ENCODE data around the gene HCFC1. TPM values are rescaled to one million over a fixed set of nuclear protein-coding genes. Genes with fewer than 3 reads are reported as not detected.

Gene HCFC1
- total and polyA plus RNA-seq, 11 donors: 11.8 to 72.6 (median 33.8) TPM

GRCh38 chrX:153989973-153990655, 18.5 kb upstream of the HCFC1 start:
- Histone ChIP-seq H3K9me3 (no peaks in the 10 kb centered on the region), H3K4me3 (no peak overlapping the region), H3K27ac (no peak overlapping the region), H3K4me1 (peaks cover 0 to 13% (median 0%) of the 10 kb centered on the region in 12 donors), H3K27me3 (peaks cover 0 to 42% (median 0%) of the 10 kb centered on the region in 9 donors), H3K36me3 (no peaks in the 10 kb centered on the region)
- DNase-seq: no peak
- WGBS, 4 donors: 90 to 96% (median 91%) methylated on average over 13 to 14 of the region's 14 CpGs
- ATAC-seq: no peak
- TF ChIP-seq POLR2A (IDR thresholded peaks at IDR 0.05) (no peak), CTCF (IDR thresholded peaks at IDR 0.05) (no peak)
- intact Hi-C loops (cut with DNase I): loop anchor here in 1 of 10 donors (10.0 kb wide), 1 partner anchor 365 kb away; no protein-coding TSS in a partner anchor

GRCh38 chrX:153988493-153988892, 16.9 kb upstream of the HCFC1 start:
- TF ChIP-seq CTCF (IDR thresholded peaks at IDR 0.05) (no peak), POLR2A (IDR thresholded peaks at IDR 0.05) (no peak)
- WGBS, 4 donors: 74 to 84% (median 80%) methylated on average over 12 of the region's 12 CpGs
- no peak for DNase-seq
- no peaks in the 10 kb centered on the region for H3K9me3 ChIP-seq
- no peaks in the 10 kb centered on the region for H3K36me3 ChIP-seq
- intact Hi-C loops (cut with DNase I): no loop called here
- peaks cover 0 to 51% (median 0%) of the 10 kb centered on the region in 9 donors for H3K27me3 ChIP-seq
- no peak for ATAC-seq
- H3K4me3 ChIP-seq: no peak overlapping the region
- H3K27ac ChIP-seq: no peak overlapping the region
- peaks cover 0 to 27% (median 0%) of the 10 kb centered on the region in 12 donors for H3K4me1 ChIP-seq

- 68 to 79% (median 75%) methylated on average over 20 of the region's 20 CpGs for WGBS, 4 donors
- peaks cover 0 to 45% (median 0%) of the 10 kb centered on the region in 9 donors for H3K27me3 ChIP-seq
- peak overlapping the region in 7 of 12 donors; percentile 29 to 85 (median 47) for H3K27ac ChIP-seq
- no peak overlapping the region for H3K4me3 ChIP-seq
- no peak for DNase-seq
- peaks cover 0 to 51% (median 0%) of the 10 kb centered on the region in 12 donors for H3K4me1 ChIP-seq
- TF ChIP-seq CTCF (IDR thresholded peaks at IDR 0.05) (no peak), POLR2A (IDR thresholded peaks at IDR 0.05) (no peak)
- H3K36me3 ChIP-seq: peaks cover 0 to 5% (median 0%) of the 10 kb centered on the region in 9 donors
- no peak for ATAC-seq
- intact Hi-C loops (cut with DNase I): no loop called here
- H3K9me3 ChIP-seq: no peaks in the 10 kb centered on the region
These were observed 12.9 kb upstream of the HCFC1 start for GRCh38 chrX:153984351-153985178.

GRCh38 chrX:153983321-153983801, 11.7 kb upstream of the HCFC1 start:
- no peak for DNase-seq
- Histone ChIP-seq H3K9me3 (no peaks in the 10 kb centered on the region), H3K4me3 (no peak overlapping the region), H3K4me1 (peaks cover 0 to 51% (median 0%) of the 10 kb centered on the region in 12 donors), H3K27me3 (peaks cover 0 to 45% (median 0%) of the 10 kb centered on the region in 9 donors), H3K36me3 (peaks cover 0 to 5% (median 0%) of the 10 kb centered on the region in 9 donors), H3K27ac (peak overlapping the region in 1 of 12 donors; percentile 37)
- TF ChIP-seq CTCF (IDR thresholded peaks at IDR 0.05) (no peak), POLR2A (IDR thresholded peaks at IDR 0.05) (no peak)
- intact Hi-C loops (cut with DNase I): no loop called here
- no peak for ATAC-seq
- 77 to 93% (median 90%) methylated on average over 12 of the region's 12 CpGs for WGBS, 4 donors
